IMR-90 (cell line): ENCODE data around the gene MYH6. TPM values are rescaled to one million over a fixed set of nuclear protein-coding genes. Genes with fewer than 3 reads are reported as not detected.

Source experiments
- microRNA-seq, 2 experiments: library from miRNA; stranded (forward) in 1 of 2; unstranded in 1 of 2; fragments of 10-50 nt in 1 of 2; fragments of <30 nt in 1 of 2; gene quantifications in 1 of 2; microRNA quantifications in 1 of 2; one replicate each; pipeline versions ENCODE3 to v1.1.0; 2013 to 2020; ENCODE audit not compliant: insufficient read depth in 1 of 2, insufficient read length in 1 of 2, unreplicated experiment in 1 of 2
- polyA plus RNA-seq, 3 experiments: library from polyadenylated mRNA; depleted of rRNA; stranded (reverse); fragments of >200 nt; gene quantifications; 2 replicates each; pipeline ENCODE4 v1.2.3, GENCODE V29; 2012; ENCODE audit warnings: low replicate concordance in 1 of 3
- small RNA-seq, 5 experiments: library from RNA; depleted of rRNA; stranded (forward); fragments of <200 nt; gene quantifications; one replicate each; pipeline ENCODE3, GENCODE V24; 2012
- total RNA-seq: library from RNA; depleted of rRNA; stranded (reverse); fragments of >200 nt; gene quantifications from 2 replicates; pipeline ENCODE4 v1.2.3, GENCODE V29; 2012; rRNA removed

Gene MYH6
- total and polyA plus RNA-seq, 2 of the 4 experiments (the other 2 are of a cell fraction), result not detected

Small RNA genes lying within 50 kb of the gene (microRNA-seq; reads per million reads assigned to microRNA genes)
- 0 reads per million in 2 experiments for gene MIR208A
- 0 to 0.37 reads per million in 2 experiments for gene MIR208B

Small RNA genes lying within 50 kb of the gene (small RNA-seq; reads per million reads assigned to genes)
- gene MIR208A (0 to 0.08 (median 0) reads per million in 5 experiments), gene MIR208B (0 to 1.1 (median 0) reads per million in 5 experiments)

Other genes starting within 250 kb of the MYH6 start
- not detected in 2 replicates for gene SLC7A8, start 224.6 kb downstream of the MYH6 start, total RNA-seq
- gene SLC7A8, start 224.6 kb downstream of the MYH6 start, polyA plus RNA-seq (2012; rRNA removed), result 0.31 and 0.33 TPM in 2 replicates
- gene RNF212B, start 170.3 kb downstream of the MYH6 start, total RNA-seq, result not detected in 2 replicates
- not detected in 2 replicates for gene RNF212B, start 170.3 kb downstream of the MYH6 start, polyA plus RNA-seq (2012; rRNA removed)
- gene HOMEZ, start 122.1 kb downstream of the MYH6 start, total RNA-seq, result 5.8 and 7.7 TPM in 2 replicates
- gene HOMEZ, start 122.1 kb downstream of the MYH6 start, polyA plus RNA-seq (2012; rRNA removed), result 9.7 and 10.3 TPM in 2 replicates
- gene PPP1R3E, start 105.4 kb downstream of the MYH6 start, total RNA-seq, result 1.1 and 1.3 TPM in 2 replicates
- gene PPP1R3E, start 105.4 kb downstream of the MYH6 start, polyA plus RNA-seq (2012; rRNA removed), result 2.5 and 3.5 TPM in 2 replicates
- 14.5 and 16.9 TPM in 2 replicates for gene BCL2L2, start 101.4 kb downstream of the MYH6 start, total RNA-seq
- gene BCL2L2, start 101.4 kb downstream of the MYH6 start, polyA plus RNA-seq (2012; rRNA removed), result 30.6 and 40.9 TPM in 2 replicates
- gene PABPN1, start 86.8 kb downstream of the MYH6 start, total RNA-seq, result 74.4 and 104 TPM in 2 replicates
- 192 and 211 TPM in 2 replicates for gene PABPN1, start 86.8 kb downstream of the MYH6 start, polyA plus RNA-seq (2012; rRNA removed)
- 6.4 and 6.6 TPM in 2 replicates for gene SLC22A17, start 55.4 kb downstream of the MYH6 start, total RNA-seq
- gene SLC22A17, start 55.4 kb downstream of the MYH6 start, polyA plus RNA-seq (2012; rRNA removed), result 35.6 and 36.0 TPM in 2 replicates
- 2.2 and 2.5 TPM in 2 replicates for gene EFS, start 43.1 kb downstream of the MYH6 start, total RNA-seq
- 11.6 and 13.3 TPM in 2 replicates for gene EFS, start 43.1 kb downstream of the MYH6 start, polyA plus RNA-seq (2012; rRNA removed)
- gene IL25, start 35.5 kb downstream of the MYH6 start, total RNA-seq, result not detected in 2 replicates
- not detected in 2 replicates for gene IL25, start 35.5 kb downstream of the MYH6 start, polyA plus RNA-seq (2012; rRNA removed)
- not detected in 2 replicates for gene CMTM5, start 31.2 kb downstream of the MYH6 start, total RNA-seq
- 0.07 and 0.11 TPM in 2 replicates for gene CMTM5, start 31.2 kb downstream of the MYH6 start, polyA plus RNA-seq (2012; rRNA removed)
- not detected in 2 replicates for gene MYH7, start 27.4 kb upstream of the MYH6 start, total RNA-seq
- not detected in 2 replicates for gene MYH7, start 27.4 kb upstream of the MYH6 start, polyA plus RNA-seq (2012; rRNA removed)
- 49.8 and 50.0 TPM in 2 replicates for gene NGDN, start 61.4 kb upstream of the MYH6 start, total RNA-seq
- gene NGDN, start 61.4 kb upstream of the MYH6 start, polyA plus RNA-seq (2012; rRNA removed), result 43.6 and 48.1 TPM in 2 replicates
- gene ZFHX2, start 143.5 kb upstream of the MYH6 start, total RNA-seq, result under 0.01 and 0.18 TPM in 2 replicates
- 0.53 and 0.67 TPM in 2 replicates for gene ZFHX2, start 143.5 kb upstream of the MYH6 start, polyA plus RNA-seq (2012; rRNA removed)
- 5.0 and 5.8 TPM in 2 replicates for gene THTPA, start 148.0 kb upstream of the MYH6 start, total RNA-seq
- 8.6 and 9.2 TPM in 2 replicates for gene THTPA, start 148.0 kb upstream of the MYH6 start, polyA plus RNA-seq (2012; rRNA removed)
- 2.2 and 2.9 TPM in 2 replicates for gene AP1G2, start 159.5 kb upstream of the MYH6 start, total RNA-seq
- gene AP1G2, start 159.5 kb upstream of the MYH6 start, polyA plus RNA-seq (2012; rRNA removed), result 19.2 and 19.7 TPM in 2 replicates
- not detected in 2 replicates for gene JPH4, start 170.5 kb upstream of the MYH6 start, total RNA-seq
- not detected in 2 replicates for gene JPH4, start 170.5 kb upstream of the MYH6 start, polyA plus RNA-seq (2012; rRNA removed)
- under 0.01 and 0.18 TPM in 2 replicates for gene DHRS2, start 228.1 kb upstream of the MYH6 start, total RNA-seq
- 0.12 and 0.26 TPM in 2 replicates for gene DHRS2, start 228.1 kb upstream of the MYH6 start, polyA plus RNA-seq (2012; rRNA removed)